ELF-1 (cell line): ENCODE results near the gene TMEM59L.

Experiments used
- DNase-seq: peaks from one replicate; pipeline ENCODE4 v3.0.0-alpha.2; 2016; ENCODE audit warnings: low read depth, low spot score

TMEM59L gene

GRCh38 chr19:18657590-18658365 is 45.1 kb downstream of the TMEM59L start:
- no peak for DNase-seq

GRCh38 chr19:18658366-18658855 is 45.7 kb downstream of the TMEM59L start:
- DNase-seq, result no peak

GRCh38 chr19:18659281-18660050 is 46.8 kb downstream of the TMEM59L start:
- no peak for DNase-seq

GRCh38 chr19:18660051-18660910 is 47.6 kb downstream of the TMEM59L start:
- no peak for DNase-seq

- no peak for DNase-seq
Observed at GRCh38 chr19:18660939-18661670, 48.4 kb downstream of the TMEM59L start.

GRCh38 chr19:18662972-18663732 is 50.5 kb downstream of the TMEM59L start:
- DNase-seq, result peak; percentile 39

GRCh38 chr19:18663940-18664530 is 51.4 kb downstream of the TMEM59L start:
- no peak for DNase-seq

GRCh38 chr19:18665771-18666202 is 53.1 kb downstream of the TMEM59L start:
- no peak for DNase-seq

- DNase-seq, result no peak
Observed at GRCh38 chr19:18666317-18666716, 53.6 kb downstream of the TMEM59L start.

GRCh38 chr19:18666784-18667183 is 54.1 kb downstream of the TMEM59L start:
- DNase-seq, result no peak

GRCh38 chr19:18667531-18668251 is 55.0 kb downstream of the TMEM59L start:
- no peak for DNase-seq

- DNase-seq, result no peak
Observed at GRCh38 chr19:18668252-18668631, 55.6 kb downstream of the TMEM59L start.

- DNase-seq, result no peak
Observed at GRCh38 chr19:18668744-18669523, 56.3 kb downstream of the TMEM59L start.

GRCh38 chr19:18669524-18669817 is 56.8 kb downstream of the TMEM59L start:
- DNase-seq, result no peak

GRCh38 chr19:18669883-18670282 is 57.2 kb downstream of the TMEM59L start:
- DNase-seq, result no peak

- DNase-seq, result no peak
Observed at GRCh38 chr19:18670312-18670711, 57.6 kb downstream of the TMEM59L start.
